Fibroblast of mammary gland (primary cell): ENCODE data around the gene ZNF367.

ENCODE experiments used
- DNase-seq: peaks from one replicate; pipeline ENCODE4 v3.0.0-alpha.2; 2010; ENCODE audit warnings: low read depth
- H3K4me3 ChIP-seq: 2 replicates; pipeline ENCODE4 v1.5.1; 2011; ENCODE audit warnings: low read depth, mild to moderate bottlenecking, low read length, moderate library complexity; ENCODE audit not compliant: control insufficient read depth
- CTCF ChIP-seq: conservative IDR thresholded peaks from 2 replicates; pipeline ENCODE4 v1.5.1; 2011; ENCODE audit warnings: low read depth, low read length, inconsistent platforms; ENCODE audit not compliant: control insufficient read depth, insufficient read depth

Gene ZNF367

GRCh38 chr9:96340707-96341106 is 77.5 kb downstream of the ZNF367 start:
- H3K4me3 ChIP-seq, result no peak overlapping the region
- no peak for TF ChIP-seq CTCF
- DNase-seq, result no peak

GRCh38 chr9:96338299-96338698 is 79.9 kb downstream of the ZNF367 start:
- no peak for TF ChIP-seq CTCF
- DNase-seq, result no peak
- no peak overlapping the region for H3K4me3 ChIP-seq
